ENCODE results near the gene STXBP6.
"Not testable (repeated sequence)": the region's sequence is repeated elsewhere in the genome, so short reads cannot be mapped to it uniquely, and the experiment has no call there.

STXBP6 gene

DNA sequence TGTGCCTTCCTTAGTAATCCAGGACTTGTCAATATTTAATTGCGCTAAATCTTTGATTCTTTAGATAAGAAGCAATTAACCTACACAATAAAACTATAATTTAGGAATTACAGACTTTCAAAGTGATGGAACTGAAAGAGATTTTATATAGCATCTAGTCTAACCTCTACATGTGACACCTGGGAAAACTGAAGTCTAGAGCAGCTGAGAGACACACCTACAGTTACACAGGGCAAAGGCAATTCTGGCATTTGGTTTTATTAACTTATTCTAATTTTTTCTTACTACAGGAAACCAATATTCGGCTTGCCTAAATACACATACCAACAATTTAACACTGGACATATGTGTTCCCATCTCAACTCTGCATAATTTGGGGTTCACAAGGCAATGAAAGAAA lies 196.5 kb downstream of the STXBP6 start:
- DNase-seq (ENCODE audit: low read depth) = no peak

DNA sequence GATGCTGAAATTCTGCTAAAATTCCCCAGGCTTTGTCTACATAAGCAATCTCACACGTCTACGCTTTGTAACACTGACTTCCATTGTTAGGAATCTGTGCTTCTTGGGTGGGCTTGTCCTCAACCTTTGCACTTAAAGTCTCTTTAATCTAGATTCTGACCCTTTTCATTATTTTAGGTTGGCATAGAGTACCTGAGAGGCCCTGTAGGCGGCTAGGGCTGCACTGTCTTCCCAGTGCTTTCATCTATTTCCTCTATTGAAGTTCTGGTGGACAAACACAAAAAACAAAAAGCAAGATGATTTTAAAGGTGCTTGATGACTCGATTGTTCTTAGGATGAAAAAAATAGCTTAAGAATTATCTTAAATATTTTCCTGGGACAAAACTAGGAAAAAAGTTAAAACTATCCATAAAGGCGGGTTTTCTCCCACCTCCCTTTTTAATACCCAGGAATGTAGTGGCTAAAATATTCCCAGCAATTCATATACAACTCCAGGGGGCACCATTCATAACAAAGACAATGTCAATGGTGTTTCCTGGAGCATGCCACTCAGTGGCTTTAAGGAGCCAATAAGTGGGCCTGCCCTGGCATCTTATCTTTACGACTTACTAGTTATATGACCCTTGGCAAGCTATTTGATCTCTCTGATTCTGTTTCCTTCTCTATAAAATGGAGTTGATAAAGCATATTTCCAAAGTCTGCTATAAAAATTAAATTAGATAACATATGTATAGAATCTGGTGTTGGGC lies 197.5 kb downstream of the STXBP6 start:
- no peak for DNase-seq (ENCODE audit: low read depth)

DNA sequence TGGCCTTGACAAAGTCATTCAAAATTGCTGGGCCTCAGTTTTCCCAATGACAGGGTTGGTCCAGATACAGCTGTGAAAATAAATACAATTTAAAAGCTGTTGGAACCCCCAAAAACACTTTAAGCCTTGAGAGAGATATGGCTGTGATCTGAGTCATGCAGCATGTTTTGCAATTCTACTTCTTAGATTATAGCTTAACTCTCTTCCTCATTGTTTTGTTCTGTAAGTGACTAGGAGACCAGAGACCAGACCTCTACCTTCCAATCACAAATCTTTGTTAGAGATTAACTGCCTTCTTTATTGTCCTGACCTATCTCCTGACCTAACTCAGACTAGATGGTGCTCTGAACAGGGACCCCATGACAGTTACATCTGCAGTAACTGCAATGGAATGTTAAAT lies 198.1 kb downstream of the STXBP6 start:
- DNase-seq (ENCODE audit: low read depth) = no peak

DNA sequence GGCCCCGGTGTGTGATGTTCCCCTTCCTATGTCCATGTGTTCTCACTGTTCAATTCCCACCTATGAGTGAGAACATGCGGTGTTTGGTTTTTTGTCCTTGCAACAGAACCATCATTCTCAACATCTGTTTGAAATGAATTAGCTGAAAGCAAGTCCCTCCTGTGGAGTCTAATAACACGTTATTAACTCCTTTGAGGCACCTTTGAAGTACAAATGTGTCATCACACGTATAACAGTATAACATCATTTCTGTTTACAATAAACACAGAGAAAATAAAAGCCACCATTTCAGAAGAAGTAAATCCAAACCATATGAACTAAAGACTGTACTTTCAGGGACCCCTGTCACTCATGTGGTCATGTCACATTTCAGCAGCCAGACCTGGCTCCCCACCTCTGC lies 198.5 kb downstream of the STXBP6 start:
- no peak for DNase-seq (ENCODE audit: low read depth)

DNA sequence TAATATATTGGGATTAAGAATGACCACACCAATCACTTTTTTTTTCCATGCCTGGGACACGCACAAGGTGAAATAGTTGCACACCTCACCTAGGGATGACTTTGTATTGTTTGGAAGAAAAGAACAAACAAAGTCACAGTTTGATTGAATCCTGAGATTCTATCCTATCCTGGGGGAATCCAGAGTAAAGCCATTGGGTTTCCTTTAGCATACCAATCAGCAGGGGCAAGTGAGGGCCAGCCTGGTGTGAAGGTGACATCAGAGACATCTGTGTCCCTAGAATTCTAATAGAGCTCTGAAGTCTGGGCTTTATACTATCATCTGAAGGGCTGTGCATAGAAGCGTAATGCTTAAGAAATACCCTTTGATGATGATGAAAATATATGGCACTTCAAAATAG lies 199.9 kb downstream of the STXBP6 start:
- DNase-seq (ENCODE audit: low read depth) = no peak

DNA sequence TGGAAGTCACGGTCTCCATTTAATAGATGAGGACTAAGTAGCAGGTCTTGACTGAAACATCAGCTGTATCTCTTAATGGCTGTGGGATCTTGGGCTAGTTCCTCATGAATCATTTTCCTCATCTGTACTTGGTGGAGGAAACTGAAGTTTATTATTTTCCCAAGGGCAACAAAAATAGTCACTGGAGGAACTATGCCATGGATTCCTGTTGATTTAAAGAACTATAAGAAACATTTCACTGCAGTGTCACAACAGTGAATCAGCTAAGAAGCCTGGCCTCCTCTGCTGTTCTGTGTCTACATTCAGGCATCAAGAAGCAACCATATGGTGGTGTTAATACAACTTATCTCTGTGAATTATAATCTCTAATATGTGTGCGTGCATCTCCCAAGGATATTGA lies 200.5 kb downstream of the STXBP6 start:
- DNase-seq (ENCODE audit: low read depth) = no peak

DNA sequence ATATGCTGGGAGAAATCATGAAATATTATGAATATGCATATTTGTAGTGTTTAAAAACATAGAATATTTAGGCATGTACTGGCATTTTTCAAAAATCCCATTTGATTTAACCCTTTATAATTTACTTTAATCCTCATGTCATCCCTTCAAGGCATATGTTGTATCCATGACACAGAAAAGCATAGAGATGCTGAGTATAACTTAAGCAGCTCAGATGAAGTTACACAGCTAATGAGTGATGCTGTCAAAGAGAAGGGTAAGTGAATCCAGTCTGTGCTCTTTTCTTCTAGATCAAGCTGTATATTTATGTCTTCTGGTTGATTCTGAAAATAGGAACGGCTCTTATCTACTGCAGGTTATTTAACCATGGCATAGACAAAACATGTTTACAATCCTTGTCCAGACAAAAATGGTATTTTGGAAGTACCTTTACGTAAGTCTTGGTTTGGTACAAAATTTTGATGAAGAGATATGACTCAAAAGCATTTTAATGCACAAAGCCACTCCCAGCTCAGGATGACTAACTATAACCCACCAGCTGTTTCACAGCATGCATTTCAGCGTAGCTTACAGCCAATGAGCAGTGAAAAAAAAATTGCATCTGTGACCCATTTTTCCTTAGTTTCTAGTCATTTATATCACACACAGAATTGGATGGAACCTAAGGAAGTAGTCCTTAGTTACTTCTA lies 201.7 kb downstream of the STXBP6 start:
- DNase-seq (ENCODE audit: low read depth) = no peak

DNA sequence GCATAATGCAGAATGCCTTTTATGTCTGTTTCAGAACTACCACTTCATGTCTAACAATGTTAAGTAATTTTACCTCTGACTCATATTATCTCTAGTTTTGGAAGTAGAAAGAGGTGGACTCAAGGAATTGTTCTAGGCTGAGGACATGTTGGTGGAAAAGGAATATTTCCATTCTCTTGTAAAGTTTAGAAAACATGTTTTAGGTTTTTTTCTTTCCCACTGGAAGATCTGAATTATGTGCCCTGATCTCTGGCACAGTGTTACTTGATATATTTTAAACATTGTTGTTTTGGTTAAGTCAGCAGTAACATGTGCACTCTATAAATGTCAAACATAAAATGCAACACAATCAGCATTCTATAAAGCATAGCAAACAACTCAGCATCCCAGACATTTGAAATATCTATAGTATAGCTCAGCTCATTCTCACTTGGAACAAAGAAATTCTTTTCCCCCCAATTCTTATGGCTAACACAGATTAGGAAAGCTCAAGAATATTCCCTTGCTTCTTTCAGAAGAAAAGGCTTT lies 202.3 kb downstream of the STXBP6 start:
- DNase-seq (ENCODE audit: low read depth) = no peak

DNA sequence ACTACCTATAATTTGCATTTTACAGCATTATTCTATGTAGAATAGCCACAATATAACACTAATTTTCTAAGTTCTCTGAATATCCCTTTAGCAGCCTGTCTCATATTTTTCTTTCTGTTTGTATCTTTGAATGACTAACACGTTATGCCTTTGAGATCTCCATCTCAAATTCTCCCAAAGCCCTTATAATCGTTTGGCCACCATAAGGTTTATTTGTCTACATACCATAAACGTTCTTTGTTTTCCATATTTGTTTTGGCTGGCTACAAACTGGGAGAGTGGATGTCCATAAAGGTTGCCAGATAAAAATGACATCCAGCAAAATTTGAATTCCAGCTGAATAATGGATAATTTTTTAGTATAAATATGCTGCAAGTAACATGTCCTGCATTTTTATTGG lies 203.7 kb downstream of the STXBP6 start:
- DNase-seq (ENCODE audit: low read depth) = no peak

DNA sequence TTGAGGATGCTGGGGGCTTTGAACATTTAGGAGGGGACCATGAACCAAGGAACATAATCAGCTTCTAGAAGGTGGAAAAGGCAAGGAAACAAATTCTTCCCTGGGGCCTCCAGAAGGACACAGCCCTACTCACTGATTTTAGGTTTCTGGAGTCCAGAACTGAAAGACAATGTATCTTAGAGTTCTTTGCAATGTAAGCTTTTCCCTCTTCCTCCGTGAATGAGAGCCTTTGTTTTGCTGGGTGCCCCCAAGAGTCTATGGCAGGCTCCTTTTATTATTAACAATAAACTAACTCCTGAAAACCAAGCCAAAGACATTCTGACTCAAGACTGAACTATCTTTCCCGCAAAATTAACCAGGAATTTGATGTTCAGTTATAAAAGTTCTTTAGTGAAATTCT lies 204.1 kb downstream of the STXBP6 start:
- no peak for DNase-seq (ENCODE audit: low read depth)

DNA sequence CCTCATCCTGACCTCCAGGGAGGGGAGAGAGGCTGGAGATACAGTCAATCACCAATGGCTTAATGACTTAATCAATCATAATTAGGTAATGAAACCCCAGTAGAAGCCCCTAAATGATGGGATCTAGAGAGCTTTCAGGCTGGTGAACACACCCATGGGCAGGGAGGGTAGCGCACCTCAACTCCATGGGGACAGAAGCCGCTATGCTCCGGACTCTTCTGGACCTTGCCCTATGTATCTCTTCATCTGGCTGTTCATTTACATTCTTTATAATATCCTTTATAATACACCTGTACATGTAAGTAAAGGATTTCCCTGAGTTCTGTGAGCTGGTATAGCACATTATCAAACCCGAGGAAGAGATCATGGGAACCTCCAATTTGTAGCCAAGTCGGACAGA lies 205.9 kb downstream of the STXBP6 start:
- no peak for DNase-seq (ENCODE audit: low read depth)

DNA sequence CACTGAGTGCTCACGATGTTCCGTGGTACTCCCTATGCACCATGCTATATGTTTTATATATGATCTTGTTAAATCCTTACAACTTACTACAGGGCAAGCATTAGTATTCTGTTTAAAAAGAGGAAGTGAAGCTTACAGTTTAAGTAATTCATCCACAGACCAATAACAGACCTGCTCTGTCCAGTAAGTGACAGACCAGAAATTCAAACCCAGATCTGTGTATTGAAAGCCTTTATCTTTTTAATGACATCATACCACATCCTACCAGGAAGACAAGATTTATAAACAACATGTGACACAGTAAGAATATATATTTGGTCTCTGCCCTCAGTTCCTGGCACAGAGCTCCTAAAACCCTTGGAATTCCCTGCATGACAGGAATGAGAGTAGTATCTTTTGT lies 206.5 kb downstream of the STXBP6 start:
- DNase-seq (ENCODE audit: low read depth) = no peak

DNA sequence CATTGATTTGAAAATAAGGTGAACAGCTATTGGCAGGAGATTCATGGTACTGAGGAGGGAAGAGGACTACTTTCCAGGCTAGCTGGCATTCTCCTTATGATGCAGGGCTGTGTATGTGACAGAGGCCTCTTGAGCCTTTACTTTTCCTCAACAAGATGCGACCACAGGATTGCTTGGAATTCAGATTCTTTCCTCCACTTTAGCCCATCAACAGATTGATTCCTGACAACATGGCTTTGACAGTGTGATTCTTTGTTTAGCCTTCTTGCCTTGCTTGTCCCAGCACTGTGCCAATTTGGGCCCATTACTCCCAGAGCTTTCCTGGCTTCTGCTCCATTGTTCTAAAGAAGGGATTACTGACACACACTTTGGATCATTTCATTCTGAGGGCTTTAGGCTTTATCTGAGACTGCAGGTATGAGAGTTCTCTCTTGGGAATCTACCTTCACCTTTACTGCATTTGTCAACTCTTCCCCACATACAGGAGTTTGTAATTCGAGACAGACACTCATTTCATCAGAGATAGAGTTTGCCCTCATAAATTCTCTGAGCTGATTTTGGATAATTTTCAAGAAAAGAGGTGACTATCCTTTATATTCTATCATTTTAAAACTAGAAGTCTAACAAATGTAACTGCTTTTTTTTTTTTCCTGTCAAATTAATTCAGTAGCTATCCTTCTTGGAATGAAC lies 209.6 kb downstream of the STXBP6 start:
- no peak for DNase-seq (ENCODE audit: low read depth)

DNA sequence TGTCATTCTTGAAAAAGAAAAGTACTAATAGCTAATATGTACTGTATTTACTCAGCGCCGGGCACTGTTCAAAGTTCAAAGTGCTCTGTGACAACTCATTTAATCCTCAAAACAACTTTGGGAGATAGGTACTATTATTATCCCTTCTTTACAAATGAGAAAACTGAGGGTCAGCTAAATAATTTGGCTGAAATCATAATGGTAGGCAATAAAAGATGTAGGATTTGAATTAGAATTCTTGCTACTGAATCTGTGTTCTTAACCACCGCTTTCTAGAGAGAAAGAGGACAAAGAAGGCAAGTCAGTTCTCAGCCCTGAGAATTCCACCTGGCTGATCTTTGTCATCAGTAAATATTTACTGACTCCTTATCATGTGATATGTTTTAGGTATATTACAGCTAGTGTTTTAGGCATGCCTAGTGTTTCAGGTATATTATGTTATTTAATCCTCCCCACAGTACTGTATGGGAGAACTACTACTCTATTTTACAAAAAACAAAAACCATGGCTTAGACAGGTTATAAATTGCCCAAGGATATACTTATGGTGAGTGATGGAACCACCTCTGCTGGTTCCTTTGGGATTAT lies 210.2 kb downstream of the STXBP6 start:
- DNase-seq (ENCODE audit: low read depth) = no peak

DNA sequence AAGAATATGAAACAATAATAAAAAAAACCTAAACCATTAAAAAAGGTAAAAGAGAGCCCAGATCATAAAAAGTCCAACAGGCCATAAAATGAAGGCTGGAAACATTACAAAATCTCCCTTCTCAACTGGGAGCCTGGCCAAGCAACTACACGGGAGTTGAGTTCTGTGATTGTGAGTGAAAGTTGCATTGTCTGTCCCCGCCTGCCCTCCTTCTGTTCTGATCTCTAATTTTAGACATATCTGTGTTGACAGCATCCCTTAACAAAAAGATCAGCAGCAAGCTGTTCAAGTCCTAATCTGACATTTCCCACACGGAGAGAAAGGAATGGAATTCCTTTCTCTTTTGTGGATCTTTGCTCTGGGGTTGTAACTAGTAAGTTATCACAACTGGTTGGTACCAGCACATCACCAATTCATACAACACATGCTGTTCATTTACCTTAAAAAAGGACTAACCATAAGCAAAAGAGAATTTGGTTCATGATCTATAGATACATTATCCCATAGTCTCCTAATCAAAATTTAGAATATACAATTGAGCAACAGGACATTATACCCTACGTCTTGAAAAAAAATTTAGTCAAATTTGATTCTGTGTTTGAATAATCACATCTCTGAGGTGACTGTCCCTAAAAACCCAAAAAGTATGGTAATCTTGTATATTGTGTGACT lies 210.9 kb downstream of the STXBP6 start:
- no peak for DNase-seq (ENCODE audit: low read depth)

DNA sequence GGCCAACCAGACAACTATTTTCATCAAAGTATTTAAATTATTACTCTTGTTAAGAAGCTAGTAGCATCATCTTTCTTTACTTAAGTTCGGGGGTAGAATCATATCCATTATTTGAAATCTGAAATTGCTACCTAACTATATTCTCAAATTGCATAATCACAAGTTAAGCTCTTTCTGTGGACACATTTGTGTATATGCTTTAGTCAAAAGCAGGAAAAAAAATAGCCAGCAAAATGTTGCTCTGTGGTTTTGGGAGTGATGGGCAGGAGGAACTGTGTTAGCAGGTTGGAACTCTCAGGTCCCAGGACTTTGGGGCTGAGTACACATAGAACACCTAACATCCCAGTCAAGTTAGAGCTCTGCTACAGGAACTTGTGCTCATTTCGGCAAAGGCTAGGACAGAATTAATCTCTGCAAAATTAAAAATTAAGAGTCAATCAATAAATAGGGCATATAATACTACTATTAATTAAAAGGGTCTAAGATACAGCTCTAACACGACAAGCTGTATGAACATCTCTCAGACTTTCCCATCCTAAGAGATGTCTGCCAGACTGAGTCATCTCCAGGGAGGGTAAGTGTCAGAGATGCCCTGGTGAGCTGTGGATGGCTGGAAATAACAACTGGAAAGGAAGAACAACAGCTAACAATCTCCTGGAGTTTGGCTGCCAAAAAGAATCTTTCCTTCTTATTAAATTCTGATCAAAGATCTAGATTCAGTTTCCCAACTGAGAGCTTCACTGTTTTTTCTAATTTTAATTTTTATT lies 212.5 kb downstream of the STXBP6 start:
- DNase-seq (ENCODE audit: low read depth) = no peak

DNA sequence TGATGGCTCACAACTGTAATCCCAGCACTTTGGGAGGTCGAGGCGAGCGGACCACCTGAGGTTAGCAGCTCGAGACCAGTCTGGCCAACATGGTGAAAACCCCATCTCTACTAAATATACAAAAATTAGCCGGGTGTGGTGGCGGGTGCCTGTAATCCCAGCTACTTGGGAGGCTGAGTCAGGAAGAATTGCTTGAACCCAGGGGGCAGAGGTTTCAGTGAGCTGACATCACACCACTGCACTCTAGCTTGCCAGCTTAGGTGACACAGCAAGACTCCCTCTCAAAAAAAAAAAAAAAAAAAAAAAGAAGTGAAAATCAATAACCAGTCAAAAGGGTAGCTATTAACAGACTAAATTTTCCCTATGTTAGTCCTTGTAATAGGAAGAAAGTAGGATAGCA lies 213.6 kb downstream of the STXBP6 start:
- not testable (repeated sequence) for DNase-seq (ENCODE audit: low read depth)

DNA sequence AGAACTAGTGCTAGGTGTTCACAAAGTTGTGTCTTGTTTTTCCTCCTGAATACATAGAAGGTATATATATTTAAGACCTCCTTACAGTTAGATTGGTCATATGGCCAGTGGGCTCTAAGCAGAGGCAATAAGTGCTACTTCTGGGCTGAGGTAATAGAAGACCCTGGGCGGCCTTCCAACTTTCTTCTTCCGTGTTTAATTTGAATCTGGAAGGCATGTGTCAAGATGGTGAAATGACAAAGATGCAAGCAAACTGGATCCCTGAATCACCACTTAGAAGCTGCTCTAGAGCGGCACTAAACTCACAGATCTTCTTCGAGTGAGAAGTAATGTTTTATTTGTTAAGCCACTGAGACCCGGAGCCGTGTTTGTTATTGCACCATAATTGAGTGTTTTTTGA lies 215.0 kb downstream of the STXBP6 start:
- DNase-seq (ENCODE audit: low read depth) = no peak

DNA sequence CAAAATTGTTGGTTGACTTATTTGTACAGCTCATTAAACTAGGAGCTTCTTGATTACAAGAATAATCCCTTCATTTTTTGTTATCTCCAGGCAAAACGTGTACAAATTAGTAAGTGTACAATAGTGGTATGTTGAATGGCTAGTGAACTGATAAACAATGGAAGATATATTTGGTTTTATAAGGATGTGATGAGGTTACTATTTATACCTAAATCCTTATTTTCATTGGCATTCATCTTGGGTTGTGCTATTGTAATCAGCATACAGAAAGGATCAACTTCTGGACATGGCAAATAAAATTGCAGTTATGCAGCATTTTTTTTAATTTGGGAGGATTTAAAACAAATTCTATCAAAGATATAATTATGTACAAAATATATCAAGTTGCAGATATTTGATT lies 216.6 kb downstream of the STXBP6 start:
- DNase-seq (ENCODE audit: low read depth) = no peak

DNA sequence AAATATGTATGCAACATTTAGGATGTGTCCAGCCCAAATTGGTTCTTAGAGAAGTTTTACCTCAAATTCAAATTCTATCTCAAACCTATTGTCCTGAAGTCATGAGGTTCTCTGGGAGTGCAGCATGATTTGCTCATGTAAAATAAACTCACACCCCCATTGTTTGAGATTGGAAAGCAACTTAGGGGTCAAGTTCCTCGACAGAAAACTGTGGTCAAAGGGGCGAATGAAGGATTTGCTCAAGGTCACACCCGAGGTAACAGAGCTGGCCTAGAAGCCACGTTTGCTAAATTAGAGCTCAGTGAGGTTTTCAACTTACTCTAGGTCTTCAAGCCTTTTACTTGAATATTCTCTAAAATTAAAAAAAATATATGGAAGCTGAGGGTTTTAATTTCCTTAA lies 218.3 kb downstream of the STXBP6 start:
- no peak for DNase-seq (ENCODE audit: low read depth)

DNA sequence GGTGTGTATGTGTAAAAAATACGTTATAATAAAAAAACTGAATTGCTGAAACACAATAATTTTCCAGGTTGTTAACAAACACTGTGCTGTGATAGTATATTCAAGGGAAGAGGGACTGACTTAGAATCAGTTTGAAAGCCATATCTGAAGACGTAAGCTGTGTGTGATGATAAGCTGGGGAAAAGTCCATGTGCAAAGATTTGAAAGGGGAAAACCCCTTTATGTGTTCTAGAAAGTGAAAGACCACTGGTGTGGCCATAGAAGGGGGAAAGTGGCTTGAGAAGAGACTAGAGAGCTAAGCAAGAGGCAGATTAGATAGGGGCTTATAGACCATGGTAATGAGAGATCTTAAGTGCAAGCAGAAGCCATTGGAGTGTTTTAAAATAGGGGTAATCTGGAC lies 220.1 kb downstream of the STXBP6 start:
- DNase-seq (ENCODE audit: low read depth) = no peak

Measured in T follicular helper cell (primary cell).